Spleen (tissue), 7 donors: Measurements from ENCODE around the gene DCST2.

ENCODE experiments used
- CTCF ChIP-seq, 11 experiments: fragments of 200-600 bp in 7 of 11; fragments of 450-650 bp in 4 of 11; sonication (generic) in 4 of 11; IDR thresholded peaks in 8 of 11; conservative IDR thresholded peaks in 3 of 11; 1 replicate in 7 of 11; 2 replicates in 4 of 11; pipeline versions ENCODE4 v1.4.0 to v1.8.0; 2016 to 2021; ENCODE audit warnings: antibody characterized with exemption in 11 of 11, inconsistent platforms in 4 of 11, mild to moderate bottlenecking in 1 of 11
- POLR2A ChIP-seq, 3 donors: fragments of 450-650 bp; IDR thresholded peaks; one replicate each; pipeline ENCODE4 v1.5.1; 2017; ENCODE audit warnings: antibody characterized with exemption in 3 of 3, mild to moderate bottlenecking in 1 of 3
- donor health status: DM: no; HTN: no; CAD: no; lungs with moderate emphysema.
- donor health status: DM: no; HTN: no; CAD: no.
- donor health status: DM: no; HTN: no; CAD: no.

GRCh38 chr1:155026154-155026553 is 7.4 kb downstream of the DCST2 start:
- no peak for TF ChIP-seq CTCF (IDR thresholded peaks at IDR 0.05 in 8 of 11, conservative IDR thresholded peaks at IDR 0.05 in 3 of 11)
- no peak for TF ChIP-seq POLR2A (IDR thresholded peaks at IDR 0.05)
